ENCODE results near the gene NCK2. TPM values are rescaled to one million over a fixed set of nuclear protein-coding genes. Genes with fewer than 3 reads are reported as not detected.
"Not testable (repeated sequence)": the region's sequence is repeated elsewhere in the genome, so short reads cannot be mapped to it uniquely, and the experiment has no call there.

Gene NCK2
- total RNA-seq, 2 experiments from 2014 or later: 51.6 to 54.1 TPM

- H3K4me3 Mint-ChIP-seq: no peak overlapping the region
- CTCF ChIA-PET: no interaction called here
- no peaks in the 10 kb centered on the region for H3K27me3 Mint-ChIP-seq
- H3K9me3 Mint-ChIP-seq (ENCODE audit: low read depth): peaks cover 8% of the 10 kb centered on the region
- H3K4me1 Mint-ChIP-seq: peaks cover 28% of the 10 kb centered on the region
- no peak for ATAC-seq
- DNase-seq: no peak
- H3K27ac Mint-ChIP-seq: no peak overlapping the region
- peaks cover 60% of the 10 kb centered on the region for H3K36me3 Mint-ChIP-seq
These were observed 142.5 kb downstream of the NCK2 start for GRCh38 chr2:105887256-105887655.

GRCh38 chr2:105888625-105889024, 143.9 kb downstream of the NCK2 start:
- ATAC-seq: peak; percentile 20
- Mint-ChIP-seq H3K4me1 (peaks cover 25% of the 10 kb centered on the region), H3K4me3 (no peak overlapping the region), H3K9me3 (ENCODE audit: low read depth) (peaks cover 8% of the 10 kb centered on the region), H3K27me3 (no peaks in the 10 kb centered on the region), H3K27ac (no peak overlapping the region), H3K36me3 (peaks cover 60% of the 10 kb centered on the region)
- DNase-seq: no peak
- CTCF ChIA-PET: no interaction called here

GRCh38 chr2:105889046-105889445, 144.3 kb downstream of the NCK2 start:
- Mint-ChIP-seq H3K27me3 (no peaks in the 10 kb centered on the region), H3K4me3 (no peak overlapping the region), H3K9me3 (ENCODE audit: low read depth) (peaks cover 8% of the 10 kb centered on the region), H3K36me3 (peaks cover 62% of the 10 kb centered on the region), H3K4me1 (peaks cover 21% of the 10 kb centered on the region), H3K27ac (no peak overlapping the region)
- DNase-seq (no peak), ATAC-seq (no peak)
- CTCF ChIA-PET: no interaction called here

GRCh38 chr2:105890111-105890510, 145.4 kb downstream of the NCK2 start:
- Mint-ChIP-seq H3K4me1 (peaks cover 16% of the 10 kb centered on the region), H3K36me3 (peaks cover 66% of the 10 kb centered on the region), H3K27ac (no peak overlapping the region), H3K9me3 (ENCODE audit: low read depth) (peaks cover 8% of the 10 kb centered on the region), H3K27me3 (no peaks in the 10 kb centered on the region), H3K4me3 (no peak overlapping the region)
- no peak for ATAC-seq
- CTCF ChIA-PET: no interaction called here
- DNase-seq: no peak

GRCh38 chr2:105890856-105891255, 146.1 kb downstream of the NCK2 start:
- no peak overlapping the region for H3K4me3 Mint-ChIP-seq
- peaks cover 69% of the 10 kb centered on the region for H3K36me3 Mint-ChIP-seq
- ATAC-seq: no peak
- H3K27me3 Mint-ChIP-seq: no peaks in the 10 kb centered on the region
- peaks cover 8% of the 10 kb centered on the region for H3K9me3 Mint-ChIP-seq (ENCODE audit: low read depth)
- peaks cover 13% of the 10 kb centered on the region for H3K4me1 Mint-ChIP-seq
- CTCF ChIA-PET: no interaction called here
- DNase-seq: no peak
- H3K27ac Mint-ChIP-seq: peak overlapping the region; percentile 11

- Mint-ChIP-seq H3K27me3 (no peaks in the 10 kb centered on the region), H3K9me3 (ENCODE audit: low read depth) (peaks cover 9% of the 10 kb centered on the region), H3K4me3 (no peak overlapping the region), H3K4me1 (peaks cover 6% of the 10 kb centered on the region), H3K36me3 (peaks cover 68% of the 10 kb centered on the region), H3K27ac (no peak overlapping the region)
- ATAC-seq: no peak
- DNase-seq: no peak
- CTCF ChIA-PET: no interaction called here
These were observed 148.6 kb downstream of the NCK2 start for GRCh38 chr2:105893011-105893995.

GRCh38 chr2:105894327-105894944, 149.7 kb downstream of the NCK2 start:
- peaks cover 6% of the 10 kb centered on the region for H3K4me1 Mint-ChIP-seq
- DNase-seq (no peak), ATAC-seq (no peak)
- H3K4me3 Mint-ChIP-seq: no peak overlapping the region
- CTCF ChIA-PET: no interaction called here
- no peaks in the 10 kb centered on the region for H3K27me3 Mint-ChIP-seq
- no peak overlapping the region for H3K27ac Mint-ChIP-seq
- H3K9me3 Mint-ChIP-seq (ENCODE audit: low read depth): peaks cover 7% of the 10 kb centered on the region
- H3K36me3 Mint-ChIP-seq: peaks cover 69% of the 10 kb centered on the region

GRCh38 chr2:105895990-105896764, 151.5 kb downstream of the NCK2 start:
- CTCF ChIA-PET: no interaction called here
- H3K4me1 Mint-ChIP-seq: peaks cover 4% of the 10 kb centered on the region
- H3K4me3 Mint-ChIP-seq: no peak overlapping the region
- peaks cover 14% of the 10 kb centered on the region for H3K9me3 Mint-ChIP-seq (ENCODE audit: low read depth)
- H3K27me3 Mint-ChIP-seq: no peaks in the 10 kb centered on the region
- H3K36me3 Mint-ChIP-seq: peaks cover 75% of the 10 kb centered on the region
- H3K27ac Mint-ChIP-seq: no peak overlapping the region
- DNase-seq (no peak), ATAC-seq (no peak)

- Mint-ChIP-seq H3K4me1 (peaks cover 8% of the 10 kb centered on the region), H3K36me3 (peaks cover 79% of the 10 kb centered on the region), H3K27me3 (no peaks in the 10 kb centered on the region), H3K9me3 (ENCODE audit: low read depth) (peaks cover 17% of the 10 kb centered on the region), H3K4me3 (no peak overlapping the region), H3K27ac (no peak overlapping the region)
- DNase-seq (no peak), ATAC-seq (no peak)
- CTCF ChIA-PET: no interaction called here
These were observed 152.1 kb downstream of the NCK2 start for GRCh38 chr2:105896765-105897163.

- ATAC-seq, H3K27me3 Mint-ChIP-seq, H3K27ac Mint-ChIP-seq, H3K4me1 Mint-ChIP-seq, H3K4me3 Mint-ChIP-seq, DNase-seq, CTCF ChIA-PET: not testable (repeated sequence)
- Mint-ChIP-seq H3K36me3 (peaks cover 80% of the 10 kb centered on the region), H3K9me3 (ENCODE audit: low read depth) (peaks cover 17% of the 10 kb centered on the region)
These were observed 153.0 kb downstream of the NCK2 start for GRCh38 chr2:105897694-105898093.

- DNase-seq (no peak), ATAC-seq (no peak)
- Mint-ChIP-seq H3K36me3 (peaks cover 46% of the 10 kb centered on the region), H3K9me3 (ENCODE audit: low read depth) (peaks cover 12% of the 10 kb centered on the region), H3K4me3 (no peak overlapping the region), H3K27me3 (no peaks in the 10 kb centered on the region), H3K27ac (no peak overlapping the region), H3K4me1 (peaks cover 16% of the 10 kb centered on the region)
- CTCF ChIA-PET: interaction anchor here (1.5 kb wide), 1 partner anchor 31 kb away, joined by 3 read pairs; no protein-coding TSS in a partner anchor
These were observed 158.5 kb downstream of the NCK2 start for GRCh38 chr2:105903051-105903674.

- Mint-ChIP-seq H3K36me3 (peaks cover 29% of the 10 kb centered on the region), H3K4me1 (peaks cover 16% of the 10 kb centered on the region), H3K9me3 (ENCODE audit: low read depth) (peaks cover 11% of the 10 kb centered on the region), H3K4me3 (no peak overlapping the region), H3K27me3 (no peaks in the 10 kb centered on the region), H3K27ac (no peak overlapping the region)
- DNase-seq (no peak), ATAC-seq (no peak)
- CTCF ChIA-PET: no interaction called here
These were observed 160.2 kb downstream of the NCK2 start for GRCh38 chr2:105904938-105905337.

- Mint-ChIP-seq H3K36me3 (peaks cover 14% of the 10 kb centered on the region), H3K27ac (no peak overlapping the region), H3K4me1 (peaks cover 14% of the 10 kb centered on the region), H3K27me3 (no peaks in the 10 kb centered on the region), H3K4me3 (no peak overlapping the region), H3K9me3 (ENCODE audit: low read depth) (peaks cover 4% of the 10 kb centered on the region)
- CTCF ChIA-PET: no interaction called here
- DNase-seq (no peak), ATAC-seq (no peak)
These were observed 161.8 kb downstream of the NCK2 start for GRCh38 chr2:105906481-105906880.
